ENCODE data around the gene GRAPL.
"Not testable (repeated sequence)": the region's sequence is repeated elsewhere in the genome, so short reads cannot be mapped to it uniquely, and the experiment has no call there.

- TF ChIP-seq EZH2 (IDR thresholded peaks at IDR 0.05); POLR2AphosphoS5 (IDR thresholded peaks at IDR 0.05; ENCODE audit: borderline replicate concordance, low read depth, low read length): not testable (repeated sequence)
Measured at GRCh38 chr17:19111801-19112458, 15.5 kb upstream of the GRAPL start.

All from SK-N-MC (cell line).